Duodenal mucosa (tissue), 2 donors: ENCODE results near the gene FOXJ2.
A peak's percentile ranks its signal among the peaks of the same experiment; 100 is the strongest.

Experiments used
- H3K27ac ChIP-seq: one replicate; pipeline ENCODE4 v1.7.0; 2013; ENCODE audit warnings: low read depth, low read length
- H3K27me3 ChIP-seq, 2 donors: one replicate each; pipeline ENCODE4 v1.7.0; 2013; ENCODE audit warnings: low read length in 2 of 2, control low read depth in 1 of 2; ENCODE audit not compliant: insufficient read depth in 2 of 2, control insufficient read depth in 1 of 2
- H3K36me3 ChIP-seq, 2 donors: one replicate each; pipeline ENCODE4 v1.7.0; 2013; ENCODE audit warnings: low read length in 2 of 2, control low read depth in 1 of 2; ENCODE audit not compliant: insufficient read depth in 2 of 2, control insufficient read depth in 1 of 2
- H3K4me1 ChIP-seq, 2 donors: one replicate each; pipeline ENCODE4 v1.7.0; 2013; ENCODE audit warnings: low read length in 2 of 2, control low read depth in 1 of 2; ENCODE audit not compliant: insufficient read depth in 2 of 2, control insufficient read depth in 1 of 2
- H3K4me3 ChIP-seq, 2 donors: one replicate each; pipeline ENCODE4 v1.7.0; 2013; ENCODE audit warnings: low read length in 2 of 2, low read depth in 1 of 2
- H3K9ac ChIP-seq, 2 donors: one replicate each; pipeline ENCODE4 v1.7.0; 2013; ENCODE audit warnings: low read length in 2 of 2, low read depth in 1 of 2
- H3K9me3 ChIP-seq, 2 donors: one replicate each; pipeline ENCODE4 v1.7.0; 2013; ENCODE audit warnings: low read length in 2 of 2, control low read depth in 1 of 2; ENCODE audit not compliant: control insufficient read depth in 1 of 2

FOXJ2 gene

GRCh38 chr12:8038659-8039114, 6.2 kb downstream of the FOXJ2 start:
- Histone ChIP-seq H3K27me3 (no peaks in the 10 kb centered on the region), H3K36me3 (peaks cover 0 to 32% of the 10 kb centered on the region in 2 donors), H3K27ac (no peak overlapping the region), H3K4me3 (peak overlapping the region; percentile 38 to 53), H3K9ac (peak overlapping the region in 1 of 2 donors; percentile 10), H3K9me3 (no peaks in the 10 kb centered on the region), H3K4me1 (peaks cover 49 to 52% of the 10 kb centered on the region in 2 donors)

- Histone ChIP-seq H3K27me3 (no peaks in the 10 kb centered on the region), H3K4me1 (peaks cover 28 to 32% of the 10 kb centered on the region in 2 donors), H3K27ac (no peak overlapping the region), H3K36me3 (peaks cover 7 to 49% of the 10 kb centered on the region in 2 donors), H3K9ac (no peak overlapping the region), H3K9me3 (no peaks in the 10 kb centered on the region), H3K4me3 (no peak overlapping the region)
Observed at GRCh38 chr12:8040791-8041190, 8.3 kb downstream of the FOXJ2 start.

GRCh38 chr12:8045952-8046944, 13.7 kb downstream of the FOXJ2 start:
- H3K36me3 ChIP-seq = peaks cover 37 to 77% of the 10 kb centered on the region in 2 donors
- no peak overlapping the region for H3K4me3 ChIP-seq
- H3K27ac ChIP-seq = no peak overlapping the region
- H3K9me3 ChIP-seq = no peaks in the 10 kb centered on the region
- H3K27me3 ChIP-seq = no peaks in the 10 kb centered on the region
- H3K4me1 ChIP-seq = no peaks in the 10 kb centered on the region
- H3K9ac ChIP-seq = no peak overlapping the region

- no peaks in the 10 kb centered on the region for H3K4me1 ChIP-seq
- H3K9ac ChIP-seq = no peak overlapping the region
- H3K4me3 ChIP-seq = no peak overlapping the region
- H3K9me3 ChIP-seq = no peaks in the 10 kb centered on the region
- H3K27ac ChIP-seq = no peak overlapping the region
- H3K36me3 ChIP-seq = peaks cover 47 to 73% of the 10 kb centered on the region in 2 donors
- no peaks in the 10 kb centered on the region for H3K27me3 ChIP-seq
Observed at GRCh38 chr12:8047842-8048241, 15.3 kb downstream of the FOXJ2 start.

GRCh38 chr12:8048906-8049305, 16.4 kb downstream of the FOXJ2 start:
- Histone ChIP-seq H3K9ac (no peak overlapping the region), H3K4me1 (no peaks in the 10 kb centered on the region), H3K27me3 (no peaks in the 10 kb centered on the region), H3K9me3 (no peaks in the 10 kb centered on the region), H3K36me3 (peaks cover 54 to 73% of the 10 kb centered on the region in 2 donors), H3K27ac (no peak overlapping the region), H3K4me3 (no peak overlapping the region)

- Histone ChIP-seq H3K4me3 (no peak overlapping the region), H3K4me1 (no peaks in the 10 kb centered on the region), H3K27ac (no peak overlapping the region), H3K9me3 (no peaks in the 10 kb centered on the region), H3K27me3 (no peaks in the 10 kb centered on the region), H3K36me3 (peaks cover 52 to 70% of the 10 kb centered on the region in 2 donors), H3K9ac (no peak overlapping the region)
Observed at GRCh38 chr12:8050600-8051250, 18.2 kb downstream of the FOXJ2 start.

GRCh38 chr12:8052679-8053078, 20.2 kb downstream of the FOXJ2 start:
- Histone ChIP-seq H3K4me1 (no peaks in the 10 kb centered on the region), H3K27ac (no peak overlapping the region), H3K36me3 (peaks cover 48 to 66% of the 10 kb centered on the region in 2 donors), H3K9ac (no peak overlapping the region), H3K9me3 (no peaks in the 10 kb centered on the region), H3K27me3 (no peaks in the 10 kb centered on the region), H3K4me3 (no peak overlapping the region)

- Histone ChIP-seq H3K4me1 (no peaks in the 10 kb centered on the region), H3K4me3 (no peak overlapping the region), H3K27ac (no peak overlapping the region), H3K9me3 (no peaks in the 10 kb centered on the region), H3K36me3 (peaks cover 28 to 47% of the 10 kb centered on the region in 2 donors), H3K27me3 (no peaks in the 10 kb centered on the region), H3K9ac (no peak overlapping the region)
Observed at GRCh38 chr12:8054816-8055215, 22.3 kb downstream of the FOXJ2 start.

GRCh38 chr12:8057306-8057705, 24.8 kb downstream of the FOXJ2 start:
- Histone ChIP-seq H3K9ac (no peak overlapping the region), H3K36me3 (peaks cover 17 to 29% of the 10 kb centered on the region in 2 donors), H3K27ac (no peak overlapping the region), H3K9me3 (no peaks in the 10 kb centered on the region), H3K27me3 (no peaks in the 10 kb centered on the region), H3K4me3 (no peak overlapping the region), H3K4me1 (no peaks in the 10 kb centered on the region)

- no peaks in the 10 kb centered on the region for H3K9me3 ChIP-seq
- no peaks in the 10 kb centered on the region for H3K27me3 ChIP-seq
- H3K4me3 ChIP-seq = no peak overlapping the region
- no peak overlapping the region for H3K9ac ChIP-seq
- no peaks in the 10 kb centered on the region for H3K4me1 ChIP-seq
- peaks cover 13 to 24% of the 10 kb centered on the region in 2 donors for H3K36me3 ChIP-seq
- H3K27ac ChIP-seq = no peak overlapping the region
Observed at GRCh38 chr12:8057839-8058238, 25.3 kb downstream of the FOXJ2 start.
